GM19238 (cell line): Measurements from ENCODE around the gene FLT3LG.
"Not testable (repeated sequence)": the region's sequence is repeated elsewhere in the genome, so short reads cannot be mapped to it uniquely, and the experiment has no call there.

Experiments used
- DNase-seq: peaks from one replicate; pipeline ENCODE4 v3.0.0; 2011; ENCODE audit warnings: low spot score; ENCODE audit not compliant: insufficient read length

Gene FLT3LG

DNA sequence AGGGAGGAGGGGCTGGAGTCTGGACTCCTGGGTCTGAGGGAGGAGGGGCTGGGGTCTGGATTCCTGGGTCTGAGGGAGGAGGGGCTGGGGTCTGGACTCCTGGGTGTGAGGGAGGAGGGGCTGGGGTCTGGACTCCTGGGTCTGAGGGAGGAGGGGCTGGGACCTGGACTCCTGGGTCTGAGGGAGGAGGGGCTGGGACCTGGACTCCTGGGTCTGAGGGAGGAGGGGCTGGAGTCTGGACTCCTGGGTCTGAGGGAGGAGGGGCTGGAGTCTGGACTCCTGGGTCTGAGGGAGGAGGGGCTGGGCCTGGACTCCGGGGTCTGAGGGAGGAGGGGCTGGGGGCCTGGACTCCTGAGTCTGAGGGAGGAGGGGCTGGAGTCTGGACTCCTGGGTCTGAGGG, 12.9 kb upstream of the FLT3LG start:
- not testable (repeated sequence) for DNase-seq

GRCh38 chr19:49461656-49462055, 12.4 kb upstream of the FLT3LG start:
- DNase-seq: no peak

DNA sequence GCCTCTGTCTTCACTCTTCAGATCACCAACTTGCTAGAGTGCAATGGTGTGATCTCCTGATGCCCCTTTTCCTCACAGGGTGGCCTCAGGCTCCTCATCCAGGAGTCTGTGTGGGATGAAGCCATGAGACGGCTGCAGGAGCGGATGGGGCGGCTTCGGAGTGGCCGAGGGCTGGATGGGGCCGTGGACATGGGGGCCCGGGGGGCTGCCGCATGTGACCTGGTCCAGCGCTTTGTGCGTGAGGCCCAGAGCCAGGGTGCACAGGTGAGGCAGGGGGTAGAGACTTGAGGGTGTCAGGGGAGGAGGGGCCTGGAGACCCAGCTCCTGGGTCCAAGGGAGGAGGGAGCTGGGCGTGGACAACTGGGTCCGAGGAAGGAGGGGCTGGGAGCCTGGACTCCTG, 11.5 kb upstream of the FLT3LG start:
- no peak for DNase-seq

GRCh38 chr19:49463960-49464740, 9.9 kb upstream of the FLT3LG start:
- no peak for DNase-seq

DNA sequence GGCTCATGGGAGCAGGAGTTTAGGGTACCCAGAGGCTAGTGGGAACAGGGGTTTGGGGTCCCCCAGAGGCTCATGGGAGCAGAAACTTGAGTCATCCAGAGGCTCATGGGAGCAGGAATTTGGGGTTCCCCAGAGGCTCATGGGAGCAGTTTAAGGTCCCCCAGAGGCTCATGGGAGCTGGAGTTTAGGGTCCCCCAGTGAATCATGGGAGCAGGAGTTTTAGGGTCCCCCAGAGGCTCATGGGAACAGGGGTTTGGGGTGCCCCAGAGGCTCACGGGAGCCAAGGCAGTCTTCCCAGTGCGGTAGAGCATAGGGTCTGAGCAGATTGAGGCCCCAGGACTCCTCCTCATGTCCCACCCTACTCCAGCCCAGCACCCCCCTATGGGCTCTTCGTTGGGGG, 8.6 kb upstream of the FLT3LG start:
- DNase-seq: no peak

DNA sequence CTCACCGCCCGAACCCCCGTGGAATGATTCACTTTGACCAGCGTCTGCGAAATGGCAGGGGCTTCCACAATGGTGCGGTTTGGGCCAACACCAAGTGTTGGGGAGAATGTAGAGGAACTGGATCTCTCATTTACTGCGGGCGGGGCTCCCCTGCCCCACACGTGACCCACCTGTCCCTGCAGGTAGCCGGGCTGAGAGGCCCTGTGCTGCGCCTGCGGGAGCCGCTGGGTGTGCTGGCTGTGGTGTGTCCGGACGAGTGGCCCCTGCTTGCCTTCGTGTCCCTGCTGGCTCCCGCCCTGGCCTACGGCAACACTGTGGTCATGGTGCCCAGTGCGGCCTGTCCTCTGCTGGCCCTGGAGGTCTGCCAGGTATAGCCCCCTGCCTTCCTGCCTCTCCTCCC, 5.8 kb upstream of the FLT3LG start:
- DNase-seq: no peak

DNA sequence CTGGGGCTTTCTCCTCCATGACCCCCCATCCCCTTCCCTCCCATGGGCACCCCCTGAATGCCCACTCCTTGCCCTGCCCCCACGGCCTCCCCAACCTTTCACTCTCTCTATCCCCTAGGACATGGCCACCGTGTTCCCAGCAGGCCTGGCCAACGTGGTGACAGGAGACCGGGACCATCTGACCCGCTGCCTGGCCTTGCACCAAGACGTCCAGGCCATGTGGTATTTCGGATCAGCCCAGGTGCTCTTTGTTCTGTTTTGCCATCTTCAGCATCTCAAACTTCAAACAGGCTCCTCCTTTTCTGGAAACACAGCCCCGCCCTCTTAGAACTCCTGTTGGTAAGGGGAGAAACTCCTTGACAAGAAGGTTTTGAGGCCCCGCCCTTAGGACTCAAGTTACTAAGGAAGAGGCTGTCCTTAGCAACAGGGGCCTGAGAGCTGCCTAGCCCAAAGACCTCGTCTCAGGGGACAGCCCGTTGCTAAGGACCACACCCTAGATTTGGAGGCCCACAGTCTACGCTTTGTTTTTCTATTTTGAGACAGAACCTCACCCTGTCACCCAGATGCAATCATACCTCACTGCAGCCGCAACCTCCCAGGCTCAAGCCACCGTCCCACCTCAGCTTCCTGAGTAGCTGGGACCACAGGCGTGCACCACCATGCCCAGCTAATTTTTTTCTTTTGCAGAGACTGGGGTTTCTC, 5.1 kb upstream of the FLT3LG start:
- peak; percentile 67 for DNase-seq

DNA sequence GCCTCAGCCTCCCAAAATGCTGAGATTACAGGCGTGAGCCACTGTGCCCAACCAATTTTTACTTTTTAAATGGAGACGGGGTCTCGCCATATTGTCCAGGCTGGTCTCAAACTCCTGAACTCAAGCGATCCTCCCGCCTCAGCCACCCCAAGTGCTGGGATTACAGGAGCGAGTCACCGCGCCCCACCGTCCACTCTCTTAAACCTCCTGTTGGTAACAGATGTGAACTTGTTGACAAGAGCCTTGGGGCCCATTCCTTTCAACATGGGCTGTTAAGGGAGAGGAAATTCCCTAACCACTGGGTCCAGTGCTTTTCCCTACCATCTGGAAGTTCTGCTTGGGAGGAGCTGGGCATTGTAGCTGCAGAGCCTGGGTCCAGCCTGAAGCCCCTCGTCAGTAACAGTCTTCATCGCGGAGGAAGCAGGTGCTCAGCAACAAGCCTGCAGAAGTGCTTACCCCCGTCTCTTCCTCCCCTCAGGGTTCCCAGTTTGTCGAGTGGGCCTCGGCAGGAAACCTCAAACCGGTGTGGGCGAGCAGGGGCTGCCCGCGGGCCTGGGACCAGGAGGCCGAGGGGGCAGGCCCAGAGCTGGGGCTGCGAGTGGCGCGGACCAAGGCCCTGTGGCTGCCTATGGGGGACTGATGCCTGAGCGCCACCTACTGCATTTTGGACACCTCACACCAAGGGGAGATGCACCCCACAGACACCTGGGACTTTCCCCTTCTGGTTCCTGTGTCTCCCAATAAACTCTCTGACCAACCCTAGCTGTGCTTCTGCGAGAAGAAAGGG, 4.0 kb upstream of the FLT3LG start:
- DNase-seq: peak; percentile 69

GRCh38 chr19:49470615-49470978, 3.4 kb upstream of the FLT3LG start:
- DNase-seq: no peak

DNA sequence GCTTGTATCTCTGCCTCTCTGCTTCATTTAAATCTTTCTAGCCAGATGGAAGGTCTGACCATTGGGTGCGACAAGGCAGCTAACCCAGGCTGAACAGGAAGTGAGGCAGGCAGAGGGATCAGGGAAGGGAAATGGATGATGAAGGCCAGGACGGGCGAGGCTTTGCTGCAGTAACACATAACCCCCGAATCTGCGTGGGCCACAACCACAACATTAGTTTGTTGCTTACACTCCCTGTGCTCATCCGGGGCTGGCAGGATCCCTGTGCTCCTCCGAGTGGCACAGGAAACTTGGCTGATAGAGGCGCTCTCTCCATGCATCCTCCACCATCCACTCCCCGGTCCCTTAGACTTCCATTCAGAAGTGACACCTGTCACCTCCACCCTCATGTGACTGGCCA, 1.1 kb upstream of the FLT3LG start:
- DNase-seq: no peak

GRCh38 chr19:49473501-49473867, 531 bp upstream of the FLT3LG start:
- not testable (repeated sequence) for DNase-seq

- no peak for DNase-seq
Measured at GRCh38 chr19:49474542-49474924, 518 bp downstream of the FLT3LG start.

DNA sequence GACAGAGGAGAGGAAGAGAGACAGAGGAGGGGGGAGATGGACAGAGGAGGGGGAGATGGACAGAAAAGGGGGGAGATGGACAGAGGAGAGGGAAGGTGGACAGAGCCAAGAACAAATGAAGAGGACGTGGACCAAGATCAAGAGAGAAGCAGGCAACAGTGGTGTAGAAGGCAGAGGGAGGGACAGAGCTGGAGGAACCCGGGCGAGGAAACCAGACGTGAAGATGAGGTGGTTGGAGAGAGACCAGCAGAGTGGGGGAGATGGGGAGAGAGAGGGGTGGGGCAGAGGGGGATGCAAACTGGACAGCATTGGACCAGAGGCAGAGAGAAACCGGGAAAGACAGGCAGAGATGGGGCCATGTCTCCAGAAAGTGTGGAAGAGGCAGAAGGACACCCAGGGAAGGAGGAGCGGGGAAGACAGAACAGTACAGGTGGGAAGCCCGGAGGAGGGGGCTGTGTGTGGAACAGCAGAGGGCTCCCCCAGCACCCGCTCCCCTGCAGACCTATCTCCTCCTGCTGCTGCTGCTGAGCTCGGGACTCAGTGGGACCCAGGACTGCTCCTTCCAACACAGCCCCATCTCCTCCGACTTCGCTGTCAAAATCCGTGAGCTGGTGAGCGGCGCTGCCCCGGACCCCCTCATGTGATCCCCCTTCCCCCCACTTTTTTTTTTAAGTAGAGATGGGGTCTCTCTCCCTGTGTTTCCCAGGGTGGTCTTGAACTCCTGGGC, 1.3 kb downstream of the FLT3LG start:
- no peak for DNase-seq

GRCh38 chr19:49475995-49476880, 2.2 kb downstream of the FLT3LG start:
- DNase-seq: no peak

DNA sequence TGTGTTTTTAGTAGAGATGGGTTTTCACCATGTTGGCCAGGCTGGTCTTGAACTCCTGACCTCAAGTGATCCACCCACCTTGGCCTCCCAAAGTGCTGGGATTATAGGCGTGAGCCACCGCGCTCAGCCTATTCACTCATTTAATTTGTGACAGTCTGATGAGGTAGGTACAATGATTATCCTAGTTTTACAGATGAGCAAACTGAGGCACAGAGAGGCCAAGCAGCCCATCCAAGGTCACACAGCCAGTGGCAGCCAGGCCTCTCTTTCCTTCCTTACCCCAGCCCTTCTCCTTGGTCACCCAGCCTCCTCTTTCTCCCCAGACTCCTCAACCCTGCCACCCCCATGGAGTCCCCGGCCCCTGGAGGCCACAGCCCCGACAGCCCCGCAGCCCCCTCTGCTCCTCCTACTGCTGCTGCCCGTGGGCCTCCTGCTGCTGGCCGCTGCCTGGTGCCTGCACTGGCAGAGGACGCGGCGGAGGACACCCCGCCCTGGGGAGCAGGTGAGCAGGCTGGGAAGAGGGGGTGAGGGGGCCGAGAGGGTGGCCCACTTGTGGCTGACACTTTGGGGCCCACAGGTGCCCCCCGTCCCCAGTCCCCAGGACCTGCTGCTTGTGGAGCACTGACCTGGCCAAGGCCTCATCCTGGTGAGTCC, 6.1 kb downstream of the FLT3LG start:
- DNase-seq: no peak

DNA sequence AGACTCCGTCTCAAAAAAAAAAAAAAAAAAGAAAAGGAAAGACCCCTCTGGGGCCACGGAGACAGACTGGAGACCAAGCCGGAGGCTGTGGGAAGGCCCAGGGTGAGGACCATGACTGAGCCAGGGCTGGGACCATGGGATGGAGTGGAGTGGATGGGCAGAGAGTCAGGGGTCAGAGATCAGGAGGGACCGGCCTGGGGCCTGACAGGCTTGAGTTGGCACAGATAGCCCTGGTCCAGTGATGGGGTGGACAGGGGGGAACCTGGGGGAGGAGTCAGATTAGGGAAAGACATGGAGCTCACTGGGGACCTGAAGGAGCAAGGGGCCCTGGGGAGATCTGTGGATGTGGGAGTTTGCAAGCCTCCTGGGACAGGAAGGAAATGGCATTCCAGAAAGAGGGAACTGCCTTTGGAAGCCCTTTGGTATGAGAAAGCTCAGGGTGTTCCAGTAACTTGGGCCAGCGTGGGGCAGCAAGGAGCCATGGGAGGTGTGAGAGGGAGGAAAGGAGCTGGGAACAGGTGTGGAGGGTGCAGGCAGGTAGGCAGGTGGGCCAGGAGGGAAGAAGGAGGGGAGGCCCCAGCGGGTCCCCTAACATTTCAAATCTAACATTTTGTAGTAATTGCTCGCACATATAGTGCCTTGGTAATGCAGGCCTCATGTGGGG, 7.1 kb downstream of the FLT3LG start:
- DNase-seq: no peak

- DNase-seq: no peak
Measured at GRCh38 chr19:49486232-49486631, 12.2 kb downstream of the FLT3LG start.

- DNase-seq: no peak
Measured at GRCh38 chr19:49486710-49487276, 12.8 kb downstream of the FLT3LG start.
